Mesodermal cell (in vitro differentiated cells): ENCODE data around the gene VEZT.
"Not testable (repeated sequence)": the region's sequence is repeated elsewhere in the genome, so short reads cannot be mapped to it uniquely, and the experiment has no call there.

Experiments
- H3K27ac ChIP-seq: 2 replicates; pipeline ENCODE4 v1.7.0; 2013; ENCODE audit warnings: mild to moderate bottlenecking, low read depth, low read length, moderate library complexity; ENCODE audit not compliant: severe bottlenecking
- H3K36me3 ChIP-seq: 2 replicates; pipeline ENCODE4 v1.7.1; 2013; ENCODE audit warnings: mild to moderate bottlenecking, low read length, moderate library complexity; ENCODE audit not compliant: control insufficient read depth, insufficient read depth
- H3K4me1 ChIP-seq: one replicate; pipeline ENCODE4 v1.7.1; 2013; ENCODE audit warnings: mild to moderate bottlenecking, low read length; ENCODE audit not compliant: insufficient read depth, control insufficient read depth, poor library complexity, severe bottlenecking
- H3K4me3 ChIP-seq: 2 replicates; pipeline ENCODE4 v1.7.0; 2013; ENCODE audit warnings: low read length, control low read depth, mild to moderate bottlenecking; ENCODE audit not compliant: insufficient read depth, poor library complexity, severe bottlenecking; ENCODE audit errors: extremely low read depth
- H3K9me3 ChIP-seq: 2 replicates; pipeline ENCODE4 v1.7.1; 2013; ENCODE audit warnings: mild to moderate bottlenecking, low read length, moderate library complexity; ENCODE audit not compliant: control insufficient read depth
- WGBS, 2 experiments: methylation state at CpG; one replicate each; pipeline ENCODE4 v1.1.5; 2013; ENCODE audit warnings: missing lambda C conversion rate in 2 of 2; ENCODE audit not compliant: insufficient coverage in 2 of 2; 5-methylcytosine and 5-hydroxymethylcytosine counted together

VEZT gene

DNA sequence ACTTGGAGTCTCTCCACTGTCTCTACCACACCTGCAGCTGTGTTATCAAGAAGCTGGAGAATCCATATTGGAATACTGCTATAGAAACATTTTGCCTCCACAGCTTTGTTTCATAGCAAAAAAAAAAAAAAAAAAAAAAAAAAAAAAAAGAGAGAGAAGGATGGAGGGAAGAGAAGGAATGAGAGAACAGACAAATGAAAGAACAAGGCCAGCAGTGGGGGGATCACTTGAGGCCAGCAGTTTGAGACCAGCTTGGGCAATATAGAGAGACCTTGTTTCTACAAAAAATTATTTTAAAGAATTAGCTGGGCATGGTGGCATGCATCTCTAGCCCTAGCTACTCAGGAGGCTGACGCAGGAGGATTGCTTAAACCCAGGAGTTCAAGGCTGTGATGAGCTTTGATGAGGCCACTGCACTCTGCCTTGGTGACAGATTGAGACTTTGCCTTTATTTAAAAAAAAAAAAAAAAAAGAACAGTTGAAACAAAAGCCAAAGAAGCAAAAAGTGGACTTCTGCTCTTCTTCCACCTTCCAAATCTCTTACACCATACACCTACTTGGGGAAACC is 8.1 kb downstream of the VEZT start:
- WGBS, 2 experiments: 90 to 91% methylated on average over 1 of the region's 1 CpG
- Histone ChIP-seq H3K4me1 (no peaks in the 10 kb centered on the region), H3K9me3 (no peaks in the 10 kb centered on the region), H3K36me3 (peaks cover 21% of the 10 kb centered on the region), H3K4me3 (no peak overlapping the region), H3K27ac (no peak overlapping the region)

DNA sequence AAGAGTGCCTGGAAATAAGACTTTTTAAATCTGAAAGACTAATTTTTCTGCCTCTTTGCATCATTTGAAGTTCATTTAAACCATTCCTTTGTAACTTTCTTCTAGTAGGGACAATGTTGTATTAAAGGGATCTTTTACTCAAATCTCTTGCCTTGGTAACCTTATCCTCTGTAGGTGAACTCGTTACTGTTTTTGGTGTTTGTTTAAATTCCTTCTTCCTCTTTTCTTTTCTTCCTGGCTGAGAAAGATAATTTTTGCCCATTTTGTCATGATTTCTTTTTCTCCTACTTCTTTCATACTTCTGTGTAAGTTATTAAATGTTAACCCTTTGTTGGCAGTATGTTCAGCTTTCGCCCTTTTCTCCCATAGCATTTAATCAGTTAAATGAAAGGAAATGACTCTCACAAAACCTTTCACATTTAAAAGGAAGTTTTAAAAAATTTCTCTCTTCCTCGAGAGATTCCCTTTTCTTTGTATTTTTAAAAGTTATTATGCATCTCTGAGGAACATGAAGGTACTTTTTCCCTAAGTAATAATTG is 10.3 kb downstream of the VEZT start:
- H3K9me3 ChIP-seq: no peaks in the 10 kb centered on the region
- no peak overlapping the region for H3K4me3 ChIP-seq
- H3K4me1 ChIP-seq: no peaks in the 10 kb centered on the region
- no CpG with 5 or more reads among the region's 3 CpGs for WGBS, 2 experiments
- peaks cover 24% of the 10 kb centered on the region for H3K36me3 ChIP-seq
- no peak overlapping the region for H3K27ac ChIP-seq

DNA sequence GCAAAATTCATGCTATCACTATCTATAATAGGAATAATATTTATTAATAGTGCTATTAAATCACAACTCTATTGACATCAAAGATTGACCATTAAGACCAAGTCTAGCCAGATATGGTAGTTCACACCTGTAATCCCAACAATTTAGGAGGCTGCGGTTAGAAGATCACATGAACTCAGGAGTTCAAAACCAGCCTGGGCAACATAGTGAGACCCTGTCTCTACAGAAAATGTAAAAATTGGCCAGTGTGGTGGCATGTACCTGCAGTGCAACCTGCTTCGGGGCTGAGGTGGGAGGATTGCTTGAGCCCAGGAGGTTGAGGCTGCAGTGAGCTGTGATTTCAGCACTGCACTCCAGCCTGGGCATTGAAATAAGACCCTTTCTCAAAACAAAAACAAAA is 11.0 kb downstream of the VEZT start:
- peaks cover 27% of the 10 kb centered on the region for H3K36me3 ChIP-seq
- no peaks in the 10 kb centered on the region for H3K9me3 ChIP-seq
- WGBS, 2 experiments: 90% methylated on average over 2 of the region's 2 CpGs
- no peak overlapping the region for H3K4me3 ChIP-seq
- H3K27ac ChIP-seq: no peak overlapping the region
- no peaks in the 10 kb centered on the region for H3K4me1 ChIP-seq

DNA sequence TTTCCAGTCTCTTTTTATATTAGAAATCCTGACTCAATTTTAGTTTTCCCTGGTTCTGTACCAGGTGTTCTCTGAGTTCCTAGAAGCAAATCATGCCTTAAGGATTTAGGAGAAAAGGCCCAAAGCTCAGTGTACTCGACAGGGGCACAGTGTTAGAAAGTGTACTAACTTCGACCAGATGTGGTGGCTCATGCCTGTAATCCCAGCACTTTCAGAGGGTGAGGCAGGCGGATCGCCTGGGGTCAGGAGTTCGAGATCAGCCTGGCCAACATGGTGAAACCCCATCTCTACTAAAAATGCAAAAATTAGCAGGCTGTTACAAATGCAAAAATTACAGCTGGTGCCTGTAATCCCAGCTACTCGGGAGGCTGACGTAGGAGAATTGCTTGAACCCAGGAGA is 12.0 kb downstream of the VEZT start:
- WGBS, 2 experiments: 83 to 92% methylated on average over 7 of the region's 7 CpGs

DNA sequence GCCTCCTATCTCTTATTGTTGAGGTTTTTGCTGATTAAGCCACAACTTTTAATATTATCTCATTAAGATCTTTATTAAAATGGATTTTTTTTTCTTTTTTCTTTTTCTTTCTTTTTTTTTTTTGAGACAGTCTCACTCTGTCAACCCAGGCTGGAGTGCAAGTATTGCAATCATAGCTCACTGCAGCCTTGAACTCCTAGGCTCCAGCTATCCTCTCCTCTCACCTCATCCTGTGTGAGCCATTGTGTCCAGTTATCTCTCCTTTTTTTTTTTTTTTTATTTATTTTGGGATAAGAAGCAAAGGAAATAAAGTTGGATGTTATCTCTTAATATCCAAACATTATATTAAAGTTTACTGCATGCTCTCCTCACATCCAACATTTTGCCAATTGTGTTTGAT is 12.7 kb downstream of the VEZT start:
- Histone ChIP-seq H3K9me3 (no peaks in the 10 kb centered on the region), H3K4me1 (no peaks in the 10 kb centered on the region), H3K4me3 (no peak overlapping the region), H3K36me3 (peaks cover 19% of the 10 kb centered on the region), H3K27ac (no peak overlapping the region)

More for the DNA sequence above, 12.0 kb downstream of the VEZT start:
- Histone ChIP-seq H3K4me1 (no peaks in the 10 kb centered on the region), H3K9me3 (no peaks in the 10 kb centered on the region), H3K36me3 (peaks cover 26% of the 10 kb centered on the region), H3K4me3 (no peak overlapping the region), H3K27ac (no peak overlapping the region)

DNA sequence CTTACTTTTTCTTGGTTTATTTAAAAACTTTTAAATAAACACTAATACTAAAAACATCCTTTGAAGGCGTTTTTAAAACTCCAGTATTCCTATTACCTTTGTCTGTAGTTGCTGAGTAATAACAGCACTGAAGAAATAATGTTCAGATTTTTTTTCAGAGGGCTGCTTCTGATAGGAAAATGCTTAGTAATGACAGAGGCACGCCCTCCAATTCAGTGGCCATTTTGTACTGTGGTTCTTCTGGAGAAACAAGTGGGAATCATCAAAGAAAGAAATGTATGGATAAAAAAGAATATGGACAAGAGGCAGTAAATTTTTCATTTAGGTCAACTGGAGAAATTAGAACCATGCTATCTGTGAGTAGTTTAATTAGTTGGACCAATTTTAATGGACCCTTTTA is 13.6 kb downstream of the VEZT start:
- WGBS, 2 experiments: 91 to 93% methylated on average over 1 of the region's 2 CpGs
- Histone ChIP-seq H3K36me3 (peaks cover 12% of the 10 kb centered on the region), H3K9me3 (no peaks in the 10 kb centered on the region), H3K4me3 (no peak overlapping the region), H3K4me1 (no peaks in the 10 kb centered on the region), H3K27ac (peak overlapping the region; percentile 23)

DNA sequence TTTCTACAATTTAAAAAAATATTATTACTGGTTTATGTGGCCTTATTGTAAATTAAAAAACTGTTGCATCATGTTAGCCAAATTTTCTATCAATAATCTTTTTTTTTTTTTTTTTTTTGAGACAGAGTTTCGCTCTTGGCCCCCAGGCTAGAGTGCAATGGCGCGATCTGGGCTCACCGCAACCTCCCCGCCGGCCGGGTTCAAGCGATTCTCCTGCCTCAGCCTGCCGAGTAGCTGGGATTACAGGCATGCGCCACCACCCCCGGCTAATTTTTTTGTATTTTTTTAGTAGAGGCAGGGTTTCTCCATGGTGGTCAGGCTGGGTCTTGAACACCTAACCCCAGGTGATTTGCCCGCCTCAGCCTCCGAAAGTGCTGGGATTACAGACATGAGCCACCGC is 16.6 kb downstream of the VEZT start:
- not testable (repeated sequence) for H3K27ac ChIP-seq, H3K9me3 ChIP-seq, H3K4me1 ChIP-seq, H3K4me3 ChIP-seq
- WGBS, 2 experiments: 97 to 98% methylated on average over 8 to 10 of the region's 14 CpGs
- peaks cover 12% of the 10 kb centered on the region for H3K36me3 ChIP-seq

DNA sequence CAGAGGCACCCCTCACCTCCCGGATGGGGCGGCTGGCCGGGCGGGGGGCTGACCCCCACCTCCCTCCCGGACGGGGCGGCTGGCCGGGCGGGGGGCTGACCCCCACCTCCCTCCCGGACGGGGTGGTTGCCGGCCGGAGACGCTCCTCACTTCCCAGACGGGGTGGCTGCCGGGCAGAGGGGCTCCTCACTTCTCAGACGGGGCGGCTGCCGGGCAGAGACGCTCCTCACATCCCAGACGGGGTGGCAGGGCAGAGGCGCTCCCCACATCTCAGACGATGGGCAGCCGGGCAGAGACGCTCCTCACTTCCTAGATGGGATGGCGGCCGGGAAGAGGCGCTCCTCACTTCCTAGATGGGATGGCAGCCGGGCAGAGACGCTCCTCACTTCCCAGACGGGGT is 18.0 kb downstream of the VEZT start:
- H3K4me1 ChIP-seq, H3K27ac ChIP-seq, H3K9me3 ChIP-seq, H3K4me3 ChIP-seq: not testable (repeated sequence)
- peaks cover 12% of the 10 kb centered on the region for H3K36me3 ChIP-seq
- WGBS, 2 experiments: 87 to 89% methylated on average over 5 to 12 of the region's 31 CpGs

DNA sequence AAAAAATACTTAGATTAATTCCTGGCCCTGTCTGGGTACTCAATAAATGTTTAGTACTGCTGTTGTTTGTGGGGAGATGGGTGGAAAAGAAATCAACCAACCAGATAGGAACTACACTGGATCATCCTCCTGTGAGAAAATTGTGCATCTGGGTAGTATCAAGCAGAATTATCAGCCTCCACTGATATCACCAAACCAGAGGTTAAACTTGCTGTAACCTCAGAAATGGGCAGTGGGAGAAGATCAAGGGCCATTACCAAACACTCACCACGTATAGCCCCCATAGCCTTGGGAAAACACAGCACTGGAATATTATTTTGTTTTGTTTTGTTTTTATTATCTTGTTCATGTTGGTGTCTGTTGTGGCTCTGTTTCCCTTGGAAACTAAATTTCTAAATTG is 19.7 kb downstream of the VEZT start:
- H3K27ac ChIP-seq: no peak overlapping the region
- no peaks in the 10 kb centered on the region for H3K9me3 ChIP-seq
- no peaks in the 10 kb centered on the region for H3K4me1 ChIP-seq
- WGBS, 2 experiments: no CpG with 5 or more reads among the region's 1 CpG
- H3K36me3 ChIP-seq: peaks cover 18% of the 10 kb centered on the region
- H3K4me3 ChIP-seq: no peak overlapping the region

DNA sequence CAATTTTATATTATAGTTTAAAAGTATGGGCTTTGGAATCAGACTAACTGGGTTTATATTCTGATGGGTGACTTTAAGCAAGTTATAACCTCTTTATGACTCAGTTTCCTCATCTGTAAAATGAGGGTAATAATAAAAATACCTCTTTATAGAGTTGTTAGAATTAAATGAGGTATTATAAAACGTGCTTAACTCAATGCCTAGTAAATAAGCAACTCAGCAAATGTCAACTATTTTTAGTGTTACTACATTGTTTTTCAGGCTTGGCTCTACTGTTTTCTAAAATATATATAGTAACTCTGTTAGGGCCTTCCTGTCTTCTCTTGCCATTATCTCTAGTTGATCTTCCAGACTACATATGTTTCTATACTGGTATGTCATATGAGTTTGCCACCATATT is 20.5 kb downstream of the VEZT start:
- Histone ChIP-seq H3K9me3 (no peaks in the 10 kb centered on the region), H3K27ac (no peak overlapping the region), H3K36me3 (peaks cover 21% of the 10 kb centered on the region), H3K4me3 (no peak overlapping the region), H3K4me1 (no peaks in the 10 kb centered on the region)
- no CpG with 5 or more reads among the region's 1 CpG for WGBS, 2 experiments

DNA sequence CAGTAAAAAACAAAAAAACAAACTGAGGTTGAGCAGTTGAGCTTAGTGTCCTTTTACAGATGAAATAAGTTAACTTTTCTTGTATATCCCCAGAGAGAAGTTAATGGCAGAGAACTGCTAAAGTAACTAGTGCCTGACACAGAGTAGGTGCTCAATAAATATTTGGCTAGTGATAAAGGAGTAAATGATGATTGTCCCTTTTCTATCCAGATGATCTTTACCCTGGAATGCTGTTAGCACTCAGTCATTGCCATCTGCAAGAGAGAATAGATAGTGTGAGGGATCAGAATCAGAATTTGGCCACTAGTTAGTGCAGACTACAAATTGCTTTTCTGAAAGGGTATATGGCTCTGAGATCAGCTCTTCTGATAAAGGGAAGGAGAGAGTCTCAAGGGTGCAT is 21.6 kb downstream of the VEZT start:
- no peaks in the 10 kb centered on the region for H3K9me3 ChIP-seq
- H3K4me1 ChIP-seq: no peaks in the 10 kb centered on the region
- H3K36me3 ChIP-seq: peaks cover 28% of the 10 kb centered on the region

More for the DNA sequence above, 21.6 kb downstream of the VEZT start:
- Histone ChIP-seq H3K4me3 (no peak overlapping the region), H3K27ac (no peak overlapping the region)
